ENCODE measurements around the gene FNDC3B.

FNDC3B gene

GRCh38 chr3:172444821-172445220, 405.4 kb downstream of the FNDC3B start (continued):
- TF ChIP-seq PRDM2 (tag by site-specific recombination; IDR thresholded peaks at IDR 0.05; ENCODE audit: borderline replicate concordance): no peak
- TF ChIP-seq ZNF248 (tag by site-specific recombination; IDR thresholded peaks at IDR 0.05): no peak

- Histone ChIP-seq H3K4me1 (ENCODE audit: control insufficient read depth, insufficient read depth, low read length) (no peaks in the 10 kb centered on the region), H3K4me3 (ENCODE audit: low read depth, low read length) (no peak overlapping the region), H3K27ac (ENCODE audit: extremely low read depth, low read depth, low read length) (no peak overlapping the region), H3K36me3 (ENCODE audit: control insufficient read depth in 2 of 2, insufficient read depth in 1 of 2, low read length in 2 of 2) (no peaks in the 10 kb centered on the region), H3K9me3 (ENCODE audit: control insufficient read depth, insufficient read depth, low read depth, low read length) (no peaks in the 10 kb centered on the region)
- CTCF ChIA-PET: no interaction called here
- POLR2A ChIA-PET: no interaction called here
- no peak for TF ChIP-seq ZNF426 (tag by site-specific recombination; IDR thresholded peaks at IDR 0.05)
- TF ChIP-seq ZBTB1 (tag by site-specific recombination; IDR thresholded peaks at IDR 0.05): no peak
- no peak for TF ChIP-seq ZBTB10 (tag by site-specific recombination; IDR thresholded peaks at IDR 0.05)
- TF ChIP-seq ZSCAN18 (tag by site-specific recombination; IDR thresholded peaks at IDR 0.05): no peak
- no peak for TF ChIP-seq ZNF335 (tag by site-specific recombination; conservative IDR thresholded peaks at IDR 0.05)
- TF ChIP-seq ZNF112 (tag by site-specific recombination; IDR thresholded peaks at IDR 0.05): no peak
- TF ChIP-seq MEIS1 (CRISPR knock-in tag; IDR thresholded peaks at IDR 0.05; ENCODE audit: borderline replicate concordance): no peak
- no peak for TF ChIP-seq ZNF138 (tag by site-specific recombination; IDR thresholded peaks at IDR 0.05; ENCODE audit: borderline replicate concordance)
Measured at GRCh38 chr3:172446198-172446597, 406.8 kb downstream of the FNDC3B start.

GRCh38 chr3:172447611-172448579, 408.5 kb downstream of the FNDC3B start, which contains the start of gene GHSR:
GHSR (minus strand) TSS chr3:172448456; CDS start chr3:172448413, 43 bp downstream.
- Histone ChIP-seq H3K4me1 (ENCODE audit: control insufficient read depth, insufficient read depth, low read length) (no peaks in the 10 kb centered on the region), H3K36me3 (ENCODE audit: control insufficient read depth in 2 of 2, insufficient read depth in 1 of 2, low read length in 2 of 2) (no peaks in the 10 kb centered on the region), H3K4me3 (ENCODE audit: low read depth, low read length) (no peak within 1 kb of the TSS), H3K9me3 (ENCODE audit: control insufficient read depth, insufficient read depth, low read depth, low read length) (no peaks in the 10 kb centered on the region), H3K27ac (ENCODE audit: extremely low read depth, low read depth, low read length) (no peak within 1 kb of the TSS)
- ChIA-PET POLR2A (no interaction called here), CTCF (no interaction called here)
- TF ChIP-seq HIC1 (tag by site-specific recombination; IDR thresholded peaks at IDR 0.05) (no peak), KLF8 (tag by site-specific recombination; IDR thresholded peaks at IDR 0.05) (no peak), ZNF146 (tag by site-specific recombination; IDR thresholded peaks at IDR 0.05) (no peak)
